B cell (primary cell): Measurements from ENCODE around the gene ACOXL. TPM values are rescaled to one million over a fixed set of nuclear protein-coding genes. Genes with fewer than 3 reads are reported as not detected.

Experiments
- ATAC-seq: fragments of 200-7000 bp; cut with Tn5 transposase; one replicate; pipeline ENCODE4 v1.10.0; 2021; ENCODE audit warnings: low read depth, mild to moderate bottlenecking, moderate number of reproducible peaks, moderate library complexity
- CTCF ChIA-PET: fragments of 350-600 bp; sonication (Branson Sonifier 250); formaldehyde crosslinking; loops from one replicate; lab custom pipeline; 2021; ENCODE audit warnings: antibody characterized with exemption, inconsistent platforms; lab: Charles Lee
- POLR2A ChIA-PET: fragments of 350-600 bp; sonication (Branson Sonifier 250); formaldehyde crosslinking; loops from one replicate; lab custom pipeline; 2021; ENCODE audit warnings: antibody characterized with exemption; lab: Charles Lee
- DNase-seq: peaks from one replicate; pipeline ENCODE4 v3.0.0; 2013
- H2AFZ ChIP-seq: 2 replicates; pipeline ENCODE4 v1.6.1; 2012; ENCODE audit warnings: mild to moderate bottlenecking, low read depth, low read length; ENCODE audit not compliant: insufficient read depth, poor library complexity, severe bottlenecking
- H3K27ac ChIP-seq, 2 donors: 1 replicate in 1 of 2; 2 replicates in 1 of 2; pipeline ENCODE4 v1.5.1; 2012 to 2013; ENCODE audit warnings: low read length in 2 of 2, mild to moderate bottlenecking in 2 of 2, moderate library complexity in 1 of 2
- H3K27me3 ChIP-seq, 4 experiments: fragments of 200-600 bp in 1 of 4; sonication (generic) in 1 of 4; replicated peaks in 1 of 4; 1 replicate in 2 of 4; 2 replicates in 2 of 4; pipeline versions ENCODE4 v1.6.1 to v1.7.0; 2013 to 2016; ENCODE audit warnings: low read length in 3 of 4, mild to moderate bottlenecking in 2 of 4, mixed read lengths in 1 of 4, moderate library complexity in 1 of 4; ENCODE audit not compliant: insufficient read depth in 4 of 4, control insufficient read depth in 3 of 4; ENCODE audit errors: control extremely low read depth in 1 of 4
- H3K36me3 ChIP-seq, 2 experiments: replicated peaks in 1 of 2; 1 replicate in 1 of 2; 2 replicates in 1 of 2; pipeline versions ENCODE4 v1.6.1 to v1.7.1; 2013; ENCODE audit warnings: low read length in 1 of 2; ENCODE audit not compliant: insufficient read depth in 2 of 2, control insufficient read depth in 1 of 2; ENCODE audit errors: control extremely low read depth in 1 of 2, extremely low read depth in 1 of 2
- H3K4me1 ChIP-seq, 2 donors: fragments of 200-600 bp in 1 of 2; sonication (generic) in 1 of 2; 1 replicate in 1 of 2; 2 replicates in 1 of 2; pipeline versions ENCODE4 v1.5.1 to v1.6.1; 2013 to 2017; ENCODE audit warnings: low read length in 2 of 2; ENCODE audit not compliant: control insufficient read depth in 2 of 2, insufficient read depth in 2 of 2
- H3K4me2 ChIP-seq: replicated peaks from 2 replicates; pipeline ENCODE3; 2012; ENCODE audit warnings: mild to moderate bottlenecking, low read depth, low read length; ENCODE audit not compliant: poor library complexity, severe bottlenecking
- H3K4me3 ChIP-seq, 5 experiments: fragments of 200-600 bp in 1 of 5; sonication (generic) in 1 of 5; 1 replicate in 3 of 5; 2 replicates in 2 of 5; pipeline versions ENCODE4 v1.5.1 to v1.7.0; 2011 to 2016; ENCODE audit warnings: low read length in 4 of 5, mild to moderate bottlenecking in 4 of 5, low read depth in 2 of 5, control low read depth in 1 of 5, moderate library complexity in 1 of 5; ENCODE audit not compliant: insufficient read depth in 1 of 5; ENCODE audit errors: control extremely low read depth in 1 of 5, extremely low read depth in 1 of 5
- H3K79me2 ChIP-seq: fragments of 200-600 bp; sonication (generic); one replicate; pipeline ENCODE4 v1.6.0; 2016; ENCODE audit warnings: low read length; ENCODE audit not compliant: control insufficient read depth, insufficient read depth
- H3K9ac ChIP-seq: fragments of 200-600 bp; sonication (generic); 2 replicates; pipeline ENCODE4 v1.6.1; 2017; ENCODE audit warnings: mild to moderate bottlenecking, low read length, moderate library complexity
- H3K9me3 ChIP-seq, 3 donors: one replicate each; pipeline versions ENCODE4 v1.6.1 to v1.7.1; 2013; ENCODE audit warnings: low read length in 2 of 3; ENCODE audit not compliant: control insufficient read depth in 2 of 3, insufficient read depth in 1 of 3; ENCODE audit errors: control extremely low read depth in 1 of 3
- H4K20me1 ChIP-seq: 2 replicates; pipeline ENCODE4 v1.6.0; 2012; ENCODE audit warnings: mild to moderate bottlenecking, low read length; ENCODE audit not compliant: insufficient read depth, control insufficient read depth, poor library complexity, severe bottlenecking
- H3K27ac Mint-ChIP-seq: one replicate; pipeline ENCODE4 v1.8.0; 2021; ENCODE audit warnings: mixed read lengths
- H3K27me3 Mint-ChIP-seq: one replicate; pipeline ENCODE4 v1.8.0; 2021; ENCODE audit warnings: mixed read lengths
- H3K4me1 Mint-ChIP-seq: one replicate; pipeline ENCODE4 v1.8.0; 2021; ENCODE audit warnings: mixed read lengths
- H3K4me3 Mint-ChIP-seq: one replicate; pipeline ENCODE4 v1.8.0; 2021; ENCODE audit warnings: mixed read lengths
- H3K9me3 Mint-ChIP-seq: one replicate; pipeline ENCODE4 v1.8.0; 2022; ENCODE audit warnings: mixed read lengths; ENCODE audit not compliant: insufficient read depth
- CTCF ChIP-seq: fragments of 200-600 bp; IDR thresholded peaks from one replicate; pipeline ENCODE4 v1.8.0; 2022; ENCODE audit warnings: antibody characterized with exemption, mild to moderate bottlenecking
- EZH2 ChIP-seq: IDR thresholded peaks from 2 replicates; pipeline ENCODE4 v1.6.1; 2012; ENCODE audit warnings: borderline replicate concordance, low read depth, mild to moderate bottlenecking, moderate library complexity, low read length; ENCODE audit not compliant: insufficient read depth, poor library complexity, severe bottlenecking
- WGBS: methylation state at CpG from one replicate; pipeline ENCODE4 v1.1.5; 2013; ENCODE audit warnings: missing lambda C conversion rate; ENCODE audit not compliant: insufficient coverage; 5-methylcytosine and 5-hydroxymethylcytosine counted together
- intact Hi-C: fragments of 100-400 bp; cut with micrococcal nuclease; formaldehyde crosslinking; loops from one replicate; pipeline ENCODE4 v1.10.0; 2022
- polyA plus RNA-seq: library from polyadenylated mRNA; depleted of rRNA; stranded (reverse); fragments of >200 nt; gene quantifications from 2 replicates; pipeline ENCODE4 v1.2.3, GENCODE V29; 2012
- total RNA-seq, 2 donors: library from RNA; stranded (reverse); fragments of 120-200 nt in 1 of 2; gene quantifications; 1 replicate in 1 of 2; 2 replicates in 1 of 2; pipeline versions ENCODE4 v1.2.3 to v1.2.4, GENCODE V29; 2013 to 2022

ACOXL gene
- total and polyA plus RNA-seq, 2 donors (not counting 1 experiment from before 2014, with no cell fraction given) = 0.06 TPM; not detected in 1

DNA sequence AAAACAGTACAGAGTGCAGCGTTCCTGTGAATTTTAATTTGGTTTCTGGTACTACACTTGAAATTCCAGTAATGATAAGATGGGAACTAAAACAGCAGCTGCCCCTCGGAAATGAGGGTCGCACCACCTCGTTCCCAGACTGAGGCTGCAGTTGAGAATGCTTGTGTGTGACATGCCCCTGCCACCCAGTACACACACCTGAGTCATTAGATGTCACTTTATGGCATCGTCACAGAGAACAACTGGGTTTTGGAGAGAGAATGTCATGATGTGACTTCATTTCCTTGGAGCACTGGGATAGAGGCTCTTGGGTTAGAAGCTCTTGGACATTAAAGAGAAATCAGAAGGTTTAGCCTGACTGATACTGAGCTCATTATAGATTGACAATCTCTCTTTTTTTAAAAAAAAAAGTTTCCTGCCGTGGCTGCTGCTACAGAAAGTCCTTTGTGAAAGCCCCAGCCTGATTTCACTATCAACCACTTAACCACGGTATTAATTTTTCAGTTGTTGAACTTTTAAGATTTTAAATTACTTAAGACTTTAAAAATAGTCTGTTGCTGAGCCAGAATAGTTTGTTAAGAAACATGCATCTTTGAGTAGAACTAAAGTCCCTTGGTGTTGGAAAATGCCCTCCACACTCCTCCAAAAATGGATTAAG lies 412.9 kb downstream of the ACOXL start:
- Mint-ChIP-seq H3K27me3 (no peaks in the 10 kb centered on the region), H3K4me1 (peaks cover 4% of the 10 kb centered on the region), H3K4me3 (no peak overlapping the region), H3K9me3 (no peaks in the 10 kb centered on the region), H3K27ac (no peak overlapping the region)
- TF ChIP-seq EZH2 (no peak), CTCF (no peak)
- intact Hi-C loops = no loop called here
- ChIA-PET CTCF (interaction anchor here (1.2 kb wide), 1 partner anchor 28 kb away, joined by 3 read pairs; no protein-coding TSS in a partner anchor), POLR2A (interaction anchor here (1.0 kb wide), 1 partner anchor 12 kb away, joined by 4 read pairs; no protein-coding TSS in a partner anchor)
- 94% methylated on average over 3 of the region's 7 CpGs for WGBS
- no peak overlapping the region for H3K4me2 ChIP-seq
- H3K27ac ChIP-seq = no peak overlapping the region
- H3K9ac ChIP-seq = no peak overlapping the region
- H3K9me3 ChIP-seq = peaks cover 0 to 3% (median 0%) of the 10 kb centered on the region in 3 donors
- no peak overlapping the region for H2AFZ ChIP-seq
- H4K20me1 ChIP-seq = peaks cover 44% of the 10 kb centered on the region
- H3K79me2 ChIP-seq = peaks cover 21% of the 10 kb centered on the region
- peaks cover 0 to 7% of the 10 kb centered on the region in 2 experiments for H3K36me3 ChIP-seq
- no peak for ATAC-seq
- H3K4me1 ChIP-seq = peaks cover 3 to 12% of the 10 kb centered on the region in 2 donors
- H3K4me3 ChIP-seq = no peak overlapping the region
- no peaks in the 10 kb centered on the region for H3K27me3 ChIP-seq
- DNase-seq = no peak

DNA sequence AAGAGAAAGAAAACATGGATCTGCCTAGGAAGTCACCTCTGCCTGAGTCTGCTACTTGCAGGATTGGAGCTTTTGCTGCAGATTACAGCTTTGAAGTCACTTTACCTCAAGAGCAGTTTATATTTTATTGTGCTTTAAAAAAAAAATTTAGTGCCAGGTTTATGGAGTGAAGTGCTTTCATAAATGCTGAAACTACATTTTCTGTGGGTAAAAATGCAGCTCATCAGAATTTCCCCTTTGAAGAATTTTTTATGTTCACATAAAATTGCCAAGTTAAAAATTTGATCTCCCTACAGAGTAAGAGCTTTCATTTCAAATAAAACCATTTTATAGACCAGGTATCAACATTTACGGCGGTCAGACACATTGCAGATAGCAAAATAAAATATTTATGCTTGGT lies 413.6 kb downstream of the ACOXL start:
- TF ChIP-seq CTCF (no peak), EZH2 (no peak)
- H3K4me3 ChIP-seq = no peak overlapping the region
- Mint-ChIP-seq H3K4me3 (no peak overlapping the region), H3K27me3 (no peaks in the 10 kb centered on the region), H3K4me1 (peaks cover 4% of the 10 kb centered on the region), H3K9me3 (no peaks in the 10 kb centered on the region), H3K27ac (no peak overlapping the region)
- ChIA-PET CTCF (no interaction called here), POLR2A (no interaction called here)
- H3K4me1 ChIP-seq = peaks cover 3 to 12% of the 10 kb centered on the region in 2 donors
- H3K9me3 ChIP-seq = peaks cover 0 to under 1% (median 0%) of the 10 kb centered on the region in 3 donors
- no peak overlapping the region for H3K27ac ChIP-seq
- WGBS = no CpG with 5 or more reads among the region's 2 CpGs
- peaks cover 37% of the 10 kb centered on the region for H4K20me1 ChIP-seq
- ATAC-seq (no peak), DNase-seq (no peak)
- H3K9ac ChIP-seq = no peak overlapping the region
- H3K36me3 ChIP-seq = peaks cover 0 to 8% of the 10 kb centered on the region in 2 experiments
- H3K79me2 ChIP-seq = peaks cover 14% of the 10 kb centered on the region
- no peaks in the 10 kb centered on the region for H3K27me3 ChIP-seq
- no peak overlapping the region for H3K4me2 ChIP-seq
- intact Hi-C loops = no loop called here
- no peak overlapping the region for H2AFZ ChIP-seq
